Suprapubic skin (tissue), 4 donors: ENCODE data around the gene SCN1A.

Experiments
- CTCF ChIP-seq, 2 donors: fragments of 200-600 bp in 1 of 2; fragments of 450-650 bp in 1 of 2; sonication (generic) in 1 of 2; IDR thresholded peaks; one replicate each; pipeline ENCODE4 v1.5.1; 2016 to 2019; ENCODE audit warnings: antibody characterized with exemption in 2 of 2, mild to moderate bottlenecking in 1 of 2, moderate library complexity in 1 of 2
- POLR2A ChIP-seq, 2 donors: fragments of 450-650 bp; IDR thresholded peaks; one replicate each; pipeline ENCODE4 v1.6.1; 2017; ENCODE audit warnings: antibody characterized with exemption in 2 of 2, mild to moderate bottlenecking in 2 of 2, moderate library complexity in 2 of 2
- POLR2AphosphoS5 ChIP-seq, 3 donors: sonication (generic); formaldehyde crosslinking; IDR thresholded peaks; one replicate each; pipeline ENCODE4 v1.6.1; 2017; ENCODE audit warnings: antibody characterized with exemption in 3 of 3

- TF ChIP-seq CTCF (IDR thresholded peaks at IDR 0.05) (no peak), POLR2AphosphoS5 (IDR thresholded peaks at IDR 0.05) (no peak), POLR2A (IDR thresholded peaks at IDR 0.05) (no peak)
Measured at GRCh38 chr2:166013878-166014277, 113.9 kb downstream of the SCN1A start.
